ENCODE data around the gene HOXA11. TPM values are rescaled to one million over a fixed set of nuclear protein-coding genes. Genes with fewer than 3 reads are reported as not detected.

HOXA11 gene
- total RNA-seq, 4 donors from 2014 or later = not detected

DNA sequence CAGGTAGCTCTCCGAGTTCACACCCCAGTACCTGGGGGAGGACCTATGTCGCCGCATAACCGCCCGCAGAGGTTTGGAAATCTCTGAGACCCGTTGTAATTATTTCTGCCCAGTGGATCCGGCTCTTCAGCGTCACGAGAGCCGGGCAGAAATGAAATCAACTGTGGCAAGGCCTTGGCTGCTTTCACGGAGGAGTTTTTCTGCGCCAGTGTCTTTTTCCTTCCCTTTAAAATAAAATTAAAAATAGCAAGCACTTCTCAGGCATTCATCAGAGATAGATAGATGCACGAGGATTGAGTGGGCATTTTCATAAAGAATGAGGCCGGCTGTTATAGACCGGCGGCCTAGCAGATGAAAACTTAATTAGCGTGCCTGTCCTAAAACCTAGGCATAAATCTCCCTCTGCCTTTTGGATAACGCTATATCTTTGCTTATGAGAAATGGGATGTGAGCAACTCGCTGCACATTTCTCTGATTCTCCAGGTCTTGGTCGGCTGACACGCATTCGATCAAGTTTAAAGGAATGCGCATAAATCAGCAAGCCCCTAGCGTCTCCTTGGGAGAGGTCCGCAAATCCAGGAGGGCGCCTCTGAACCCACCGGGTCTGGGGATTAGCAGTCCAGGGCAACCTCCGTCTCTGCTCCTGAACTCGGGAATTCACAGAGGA, 8.4 kb upstream of the HOXA11 start:
- Histone ChIP-seq H3K4me3 (replicated peaks in 1 of 3) (peak overlapping the region in 1 of 3 donors; percentile 2), H3K9me3 (no peaks in the 10 kb centered on the region), H3K27me3 (peaks cover 80% of the 10 kb centered on the region), H3K36me3 (no peaks in the 10 kb centered on the region), H3K27ac (no peak overlapping the region), H3K4me1 (peaks cover 15 to 28% of the 10 kb centered on the region in 2 donors)
- DNase-seq = no peak
- 21 to 23% methylated on average over 29 of the region's 29 CpGs for WGBS, 2 donors
- TF ChIP-seq, protein P1, sequence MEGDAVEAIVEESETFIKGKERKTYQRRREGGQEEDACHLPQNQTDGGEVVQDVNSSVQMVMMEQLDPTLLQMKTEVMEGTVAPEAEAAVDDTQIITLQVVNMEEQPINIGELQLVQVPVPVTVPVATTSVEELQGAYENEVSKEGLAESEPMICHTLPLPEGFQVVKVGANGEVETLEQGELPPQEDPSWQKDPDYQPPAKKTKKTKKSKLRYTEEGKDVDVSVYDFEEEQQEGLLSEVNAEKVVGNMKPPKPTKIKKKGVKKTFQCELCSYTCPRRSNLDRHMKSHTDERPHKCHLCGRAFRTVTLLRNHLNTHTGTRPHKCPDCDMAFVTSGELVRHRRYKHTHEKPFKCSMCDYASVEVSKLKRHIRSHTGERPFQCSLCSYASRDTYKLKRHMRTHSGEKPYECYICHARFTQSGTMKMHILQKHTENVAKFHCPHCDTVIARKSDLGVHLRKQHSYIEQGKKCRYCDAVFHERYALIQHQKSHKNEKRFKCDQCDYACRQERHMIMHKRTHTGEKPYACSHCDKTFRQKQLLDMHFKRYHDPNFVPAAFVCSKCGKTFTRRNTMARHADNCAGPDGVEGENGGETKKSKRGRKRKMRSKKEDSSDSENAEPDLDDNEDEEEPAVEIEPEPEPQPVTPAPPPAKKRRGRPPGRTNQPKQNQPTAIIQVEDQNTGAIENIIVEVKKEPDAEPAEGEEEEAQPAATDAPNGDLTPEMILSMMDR (IDR thresholded peaks at IDR 0.05) = no peak
- TF ChIP-seq POLR2A (IDR thresholded peaks at IDR 0.05) = no peak
- intact Hi-C loops (cut with DNase I) = loop anchor here (10.0 kb wide), 1 partner anchor 901 kb away; no protein-coding TSS in a partner anchor

DNA sequence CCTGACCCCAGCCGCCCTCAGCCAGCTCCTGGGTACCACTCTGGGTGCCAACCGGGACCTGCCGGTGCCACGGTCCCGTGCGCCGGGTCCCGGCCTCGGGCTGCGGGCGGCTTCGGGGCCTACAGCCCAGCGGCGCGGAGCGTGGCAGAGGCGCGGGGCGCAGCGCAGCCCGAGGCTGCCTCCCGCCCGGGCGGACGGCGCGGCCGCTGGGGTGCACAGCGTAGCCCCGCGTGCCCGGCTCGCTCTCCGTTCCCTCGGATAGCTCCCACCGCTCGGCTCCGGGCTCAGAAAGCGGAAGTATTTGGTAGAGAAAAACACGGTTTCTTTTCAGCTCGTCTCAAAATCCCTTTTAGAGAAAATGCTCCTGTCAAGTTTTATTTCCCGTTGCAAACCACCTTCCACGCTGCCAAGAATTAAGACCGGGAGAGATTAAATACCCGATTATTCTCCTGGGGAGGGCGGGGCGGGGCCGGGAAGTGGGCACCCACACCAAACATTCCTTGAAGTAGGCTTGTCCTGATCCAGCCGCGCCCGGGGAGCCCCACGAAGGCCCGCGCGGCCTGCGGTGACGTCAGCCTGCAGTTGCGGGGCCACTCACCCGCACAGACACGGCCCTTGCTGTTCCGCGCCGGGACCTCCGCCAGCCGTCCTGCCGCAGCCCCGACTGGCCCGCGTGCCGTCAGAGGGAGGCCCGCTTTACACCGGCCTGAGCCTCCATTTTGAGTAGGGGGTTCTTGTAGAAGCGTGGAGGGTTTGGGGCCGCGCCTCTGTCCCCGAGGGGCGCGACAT, 7.7 kb upstream of the HOXA11 start:
- H3K36me3 ChIP-seq = no peaks in the 10 kb centered on the region
- intact Hi-C loops (cut with DNase I) = loop anchor here (10.0 kb wide), 1 partner anchor 902 kb away; no protein-coding TSS in a partner anchor
- peaks cover 16 to 33% of the 10 kb centered on the region in 2 donors for H3K4me1 ChIP-seq
- no peak for TF ChIP-seq POLR2A (IDR thresholded peaks at IDR 0.05)
- TF ChIP-seq, protein P1 (IDR thresholded peaks at IDR 0.05) = no peak
- no peak for DNase-seq
- H3K4me3 ChIP-seq (replicated peaks in 1 of 3) = peak overlapping the region in 1 of 3 donors; percentile 2
- H3K9me3 ChIP-seq = no peaks in the 10 kb centered on the region
- no peak overlapping the region for H3K27ac ChIP-seq
- H3K27me3 ChIP-seq = peaks cover 80% of the 10 kb centered on the region
- 1 to 4% methylated on average over 25 to 34 of the region's 78 CpGs for WGBS, 2 donors

DNA sequence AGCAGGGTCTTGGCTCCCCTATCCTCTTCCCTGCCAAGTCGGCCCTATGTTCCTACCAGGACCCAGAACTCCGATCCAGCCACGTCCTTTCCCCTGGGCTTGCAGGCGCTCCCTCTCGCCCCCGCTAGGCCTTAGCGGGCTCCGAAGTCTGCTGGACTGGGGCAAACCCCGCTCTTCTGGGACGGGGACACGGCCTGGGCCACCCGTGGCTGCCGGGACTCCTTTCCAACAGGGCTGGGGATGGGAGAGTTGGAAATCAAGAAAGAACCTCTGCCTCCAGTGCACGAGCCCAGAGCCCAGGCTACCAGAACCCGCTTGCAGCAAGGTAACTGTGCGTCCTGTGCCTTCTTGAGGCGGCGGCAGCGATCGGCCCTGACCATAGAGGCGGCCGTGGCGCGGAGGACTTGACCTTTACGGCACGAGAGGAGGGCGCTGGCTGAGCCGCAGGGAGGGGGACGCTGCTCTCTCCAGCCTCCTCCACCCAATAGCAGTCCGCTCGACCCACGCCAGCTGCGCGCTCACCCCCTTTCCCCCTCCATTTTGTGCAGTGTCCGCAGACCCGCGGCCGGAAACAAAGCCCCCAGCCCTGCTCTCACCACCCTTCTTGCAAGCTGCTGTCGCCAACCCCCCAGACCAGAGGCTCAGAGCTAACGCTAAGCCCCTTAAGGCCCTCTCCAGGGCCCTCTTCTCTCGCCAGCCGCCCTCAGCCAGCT, 7.0 kb upstream of the HOXA11 start:
- TF ChIP-seq, protein P1 (IDR thresholded peaks at IDR 0.05) = no peak
- TF ChIP-seq POLR2A (IDR thresholded peaks at IDR 0.05) = no peak
- Histone ChIP-seq H3K9me3 (no peaks in the 10 kb centered on the region), H3K27ac (no peak overlapping the region), H3K27me3 (peaks cover 80% of the 10 kb centered on the region), H3K4me1 (peaks cover 16 to 35% of the 10 kb centered on the region in 2 donors), H3K4me3 (replicated peaks in 1 of 3) (no peak overlapping the region), H3K36me3 (no peaks in the 10 kb centered on the region)
- intact Hi-C loops (cut with DNase I) = loop anchor here (10.0 kb wide), 1 partner anchor 903 kb away; no protein-coding TSS in a partner anchor
- DNase-seq = no peak
- 10 to 19% methylated on average over 23 to 30 of the region's 42 CpGs for WGBS, 2 donors

DNA sequence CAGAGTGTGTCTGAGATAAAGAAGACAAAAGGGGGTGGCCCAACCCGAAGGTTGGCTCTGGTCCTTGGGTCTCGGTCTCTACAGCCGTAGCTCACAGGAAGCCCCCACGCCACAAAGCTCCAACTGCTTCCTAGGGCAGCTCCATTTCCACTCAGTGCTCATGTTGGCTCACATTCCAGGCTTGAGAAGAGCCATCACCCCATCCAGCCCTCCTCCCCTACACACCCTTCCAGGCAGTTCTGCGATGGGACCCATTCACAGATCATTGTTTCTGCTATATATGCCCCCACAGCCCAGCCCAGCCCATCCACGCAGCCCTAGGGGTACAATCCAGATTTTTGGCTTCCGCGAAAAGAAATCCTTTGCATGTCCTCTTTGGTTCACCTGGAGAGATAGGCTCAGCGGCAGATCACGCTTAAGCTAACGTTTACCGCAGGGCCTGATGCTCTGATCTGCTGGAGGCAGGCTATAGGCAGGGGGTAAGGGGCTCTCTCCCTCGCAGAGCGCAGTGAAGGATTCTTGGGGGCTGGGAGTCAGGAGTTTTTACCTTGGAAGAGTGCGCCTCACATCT, 6.2 kb upstream of the HOXA11 start:
- H3K27ac ChIP-seq = no peak overlapping the region
- WGBS, 2 donors = 19 to 21% methylated on average over 15 of the region's 15 CpGs
- TF ChIP-seq POLR2A (IDR thresholded peaks at IDR 0.05) = no peak
- TF ChIP-seq, protein P1 (IDR thresholded peaks at IDR 0.05) = no peak
- H3K36me3 ChIP-seq = no peaks in the 10 kb centered on the region
- no peak overlapping the region for H3K4me3 ChIP-seq (replicated peaks in 1 of 3)
- peaks cover 81% of the 10 kb centered on the region for H3K27me3 ChIP-seq
- peaks cover 16 to 35% of the 10 kb centered on the region in 2 donors for H3K4me1 ChIP-seq
- DNase-seq = no peak
- no peaks in the 10 kb centered on the region for H3K9me3 ChIP-seq
- intact Hi-C loops (cut with DNase I) = loop anchor here (10.0 kb wide), 1 partner anchor 904 kb away; no protein-coding TSS in a partner anchor
